COR-L47 (cell line): ENCODE results near the gene IL9R.
"Not testable (repeated sequence)": the region's sequence is repeated elsewhere in the genome, so short reads cannot be mapped to it uniquely, and the experiment has no call there.

Experiments
- DNase-seq: peaks from one replicate; lab custom pipeline; 2025; lab: John Stamatoyannopoulos, UW

IL9R gene, protein sequence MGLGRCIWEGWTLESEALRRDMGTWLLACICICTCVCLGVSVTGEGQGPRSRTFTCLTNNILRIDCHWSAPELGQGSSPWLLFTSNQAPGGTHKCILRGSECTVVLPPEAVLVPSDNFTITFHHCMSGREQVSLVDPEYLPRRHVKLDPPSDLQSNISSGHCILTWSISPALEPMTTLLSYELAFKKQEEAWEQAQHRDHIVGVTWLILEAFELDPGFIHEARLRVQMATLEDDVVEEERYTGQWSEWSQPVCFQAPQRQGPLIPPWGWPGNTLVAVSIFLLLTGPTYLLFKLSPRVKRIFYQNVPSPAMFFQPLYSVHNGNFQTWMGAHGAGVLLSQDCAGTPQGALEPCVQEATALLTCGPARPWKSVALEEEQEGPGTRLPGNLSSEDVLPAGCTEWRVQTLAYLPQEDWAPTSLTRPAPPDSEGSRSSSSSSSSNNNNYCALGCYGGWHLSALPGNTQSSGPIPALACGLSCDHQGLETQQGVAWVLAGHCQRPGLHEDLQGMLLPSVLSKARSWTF

DNA sequence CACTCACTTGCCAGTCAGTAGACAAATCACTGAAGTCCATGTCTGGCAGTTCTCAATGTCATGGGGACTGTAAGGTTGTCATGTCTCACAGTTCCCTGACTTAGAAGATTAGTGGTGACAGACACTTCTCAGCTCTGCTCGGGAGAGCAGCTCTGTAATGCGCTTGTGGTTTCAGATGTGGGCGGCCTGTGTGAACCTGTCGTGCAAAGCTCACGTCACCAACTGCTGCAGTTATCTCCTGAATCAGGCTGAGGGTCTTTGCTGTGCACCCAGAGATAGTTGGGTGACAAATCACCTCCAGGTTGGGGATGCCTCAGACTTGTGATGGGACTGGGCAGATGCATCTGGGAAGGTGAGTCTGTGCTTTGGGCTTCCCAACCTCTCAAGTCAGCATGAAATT, at the start of gene IL9R:
IL9R (plus strand) TSS at position 261 of the 400 bp plus-strand sequence; CDS start at position 325, 64 bp downstream.
- DNase-seq: no peak

DNA sequence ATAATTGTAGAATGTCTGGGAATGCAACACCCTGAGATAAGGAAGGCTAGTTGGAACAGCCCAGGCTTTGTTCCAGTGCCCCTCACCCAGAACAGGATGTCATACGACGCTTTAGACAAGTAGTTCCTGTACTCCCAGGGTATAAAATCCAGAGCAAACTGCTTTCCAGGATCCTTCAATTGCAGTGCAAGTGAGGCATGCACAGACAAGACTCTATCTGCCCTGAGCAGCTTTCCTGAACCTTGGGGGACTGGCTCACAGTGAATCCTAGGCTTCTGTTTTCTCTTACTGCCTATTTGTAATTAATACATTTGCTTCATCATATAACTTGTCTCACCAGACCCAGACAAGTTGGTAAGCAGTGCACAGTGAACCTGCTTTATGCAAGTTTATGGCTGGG, 48.4 kb upstream of the IL9R start:
- no peak for DNase-seq

DNA sequence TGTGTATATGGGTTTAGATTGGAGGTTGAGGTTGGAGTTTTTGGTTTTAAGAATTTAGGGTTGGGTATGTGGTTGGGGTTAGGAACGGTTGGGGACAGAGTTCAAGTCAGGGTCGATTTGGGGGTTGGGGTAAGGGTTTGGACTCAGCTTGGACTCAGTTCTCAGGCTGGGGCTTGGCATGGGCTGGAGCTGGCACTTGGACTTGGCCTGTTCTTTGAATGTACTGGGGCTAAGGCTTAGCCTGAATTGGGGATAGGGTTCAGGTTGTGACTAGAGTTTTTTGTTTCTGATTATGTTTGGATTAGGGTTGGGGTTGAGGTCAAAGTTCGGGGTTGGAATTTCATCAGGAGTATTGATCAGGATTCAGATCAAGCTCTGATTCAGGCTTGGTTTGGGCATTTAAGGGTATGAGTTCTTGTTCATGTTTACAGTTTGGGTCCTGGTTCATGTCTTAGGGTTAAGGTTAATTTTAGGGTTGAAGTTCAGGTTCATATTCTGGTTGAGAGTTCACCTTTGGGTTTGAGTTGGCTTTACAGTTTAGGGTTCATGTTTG, 46.2 kb upstream of the IL9R start:
- DNase-seq: no peak

DNA sequence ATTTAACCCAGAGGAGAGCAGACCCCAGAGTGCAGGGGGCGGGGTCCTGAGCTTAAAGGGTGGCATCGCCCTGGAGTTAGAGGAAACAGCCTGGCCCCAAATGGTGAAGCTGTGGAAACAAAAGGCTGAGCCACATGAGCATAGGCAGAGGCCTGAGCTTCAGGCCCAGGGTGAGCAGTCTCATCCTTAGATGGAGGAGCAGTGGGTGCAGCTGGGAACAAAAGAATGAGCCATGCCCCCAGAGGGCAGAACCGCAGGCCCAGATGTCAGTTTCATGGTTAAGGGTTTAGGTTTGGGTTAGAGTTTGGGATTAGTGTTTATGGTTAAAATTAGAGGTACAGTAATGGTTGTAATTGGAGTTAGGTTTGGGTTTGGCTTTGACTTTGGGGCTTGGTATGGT, 44.4 kb upstream of the IL9R start:
- DNase-seq: no peak

DNA sequence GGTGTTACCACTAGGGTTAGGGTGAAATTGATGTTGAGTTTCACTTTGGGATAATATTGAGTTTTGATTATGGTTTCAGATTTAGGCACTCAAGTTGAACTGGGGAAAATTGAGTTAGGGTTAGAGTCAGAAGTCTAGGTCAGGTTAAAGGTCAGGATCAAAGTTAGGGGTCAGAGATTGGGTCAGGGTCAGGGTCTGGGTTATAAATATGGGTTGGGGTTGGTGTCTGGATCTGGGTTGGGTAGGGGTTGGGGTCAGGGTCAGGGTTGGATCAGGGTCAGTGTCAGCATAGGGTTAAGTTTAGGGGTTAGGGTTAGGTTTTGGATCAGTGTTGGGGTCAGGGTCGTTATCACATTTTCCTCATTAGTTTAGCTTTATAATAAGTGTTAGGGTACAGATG, 42.7 kb upstream of the IL9R start:
- no peak for DNase-seq

DNA sequence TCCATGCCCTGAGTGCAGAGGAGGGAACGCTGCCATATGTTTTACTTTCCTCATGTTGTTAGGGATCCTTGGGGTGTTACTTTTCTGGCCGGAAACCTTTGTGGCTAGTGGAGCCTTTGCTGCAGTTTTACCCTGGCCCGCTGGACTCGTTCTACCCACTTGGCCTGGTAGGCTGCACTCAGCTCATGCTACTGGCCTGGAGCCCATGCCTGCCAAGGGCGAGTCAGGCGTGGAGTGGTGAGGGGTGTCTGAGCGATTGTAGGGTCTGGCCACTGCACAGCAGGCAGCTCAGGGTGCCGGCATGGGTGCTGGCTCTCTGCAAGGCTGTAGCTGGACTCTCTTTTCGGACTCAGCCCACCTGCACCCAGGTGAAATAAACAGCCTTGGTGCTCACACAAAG, 41.4 kb upstream of the IL9R start:
- DNase-seq: no peak

DNA sequence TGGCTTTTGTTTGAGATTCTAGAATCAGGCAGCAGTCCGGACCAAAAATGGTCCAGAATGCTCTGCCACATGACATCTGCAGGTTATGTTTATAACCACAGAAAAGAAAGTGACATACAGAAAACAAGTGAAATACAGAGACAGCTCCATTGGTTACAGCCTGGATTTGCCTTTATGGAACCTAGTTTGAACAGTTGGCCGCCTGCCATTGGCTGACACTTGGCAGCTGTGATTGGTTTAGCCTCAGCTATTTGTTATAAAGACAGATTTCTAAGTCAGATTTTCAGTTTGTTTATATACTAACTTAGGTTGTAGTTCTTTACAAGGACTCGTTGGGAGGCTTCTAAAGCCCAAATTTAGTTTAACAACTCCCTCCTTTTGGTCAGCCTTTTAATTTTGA, 40.8 kb upstream of the IL9R start:
- DNase-seq: no peak

DNA sequence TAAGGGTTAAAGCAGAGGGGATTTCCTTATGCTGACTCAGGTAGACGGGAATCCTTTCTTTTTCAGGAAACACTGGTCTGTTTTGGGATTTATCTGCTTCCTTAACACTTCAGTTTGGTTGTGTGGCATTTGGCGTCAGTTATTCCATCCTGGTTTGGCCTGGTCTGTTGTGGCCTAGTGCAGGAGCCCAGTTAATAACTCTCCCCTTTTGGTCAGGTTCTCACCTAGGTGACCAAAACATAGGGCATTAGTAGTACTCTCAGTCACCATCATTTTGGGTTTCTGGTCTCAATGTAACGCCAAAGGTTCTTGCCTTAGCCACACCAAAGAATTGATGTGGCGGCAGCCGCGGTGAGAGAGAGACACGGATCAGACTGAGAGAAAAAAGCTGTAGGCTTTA, 39.7 kb upstream of the IL9R start:
- no peak for DNase-seq

DNA sequence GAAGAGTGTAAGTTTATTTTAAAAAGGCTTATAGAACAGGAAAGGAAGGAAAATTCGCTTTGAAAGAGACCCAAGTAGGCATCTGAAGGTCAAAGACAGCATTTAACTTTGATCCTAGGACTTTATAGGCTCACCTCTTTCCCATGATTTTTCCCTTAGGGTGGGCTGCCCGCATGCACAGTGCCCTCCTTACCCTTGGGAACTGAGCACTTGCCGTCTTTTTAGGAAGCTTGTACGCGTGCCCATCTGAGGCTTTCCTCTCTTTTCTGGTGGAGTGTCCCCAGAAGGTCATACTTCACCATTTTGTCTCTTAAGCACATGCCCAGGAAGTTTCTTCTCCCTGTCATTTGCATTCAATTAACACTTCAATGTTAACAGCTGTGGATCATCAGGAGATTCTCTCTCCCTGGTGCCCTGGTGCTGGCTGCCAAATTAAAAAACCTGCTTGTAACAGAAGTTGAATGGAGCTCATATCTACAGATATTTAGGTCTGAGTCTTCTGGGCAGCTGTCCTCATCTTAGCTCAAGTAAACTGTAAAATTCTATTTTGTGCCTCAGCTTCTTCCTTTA, 38.4 kb upstream of the IL9R start:
- DNase-seq: no peak

DNA sequence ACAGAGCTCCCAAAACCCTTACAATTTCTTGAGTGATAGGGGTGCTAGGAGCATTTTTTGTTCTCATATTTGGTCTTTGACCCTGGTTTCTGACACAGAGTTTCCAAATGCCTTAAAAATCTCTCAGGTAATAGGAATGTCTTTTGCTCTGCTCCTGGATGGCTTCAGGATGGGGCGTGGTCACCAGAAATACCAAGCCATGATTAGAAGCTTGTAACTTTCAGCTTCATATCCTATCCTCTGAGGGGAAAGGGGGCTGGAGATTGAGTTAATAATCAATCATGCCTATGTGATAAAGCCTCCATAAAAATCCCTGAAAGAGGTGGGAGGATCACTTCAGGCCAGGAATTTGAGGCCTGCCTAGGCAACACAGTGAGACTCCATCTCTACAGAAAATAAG, 34.6 kb upstream of the IL9R start:
- no peak for DNase-seq

DNA sequence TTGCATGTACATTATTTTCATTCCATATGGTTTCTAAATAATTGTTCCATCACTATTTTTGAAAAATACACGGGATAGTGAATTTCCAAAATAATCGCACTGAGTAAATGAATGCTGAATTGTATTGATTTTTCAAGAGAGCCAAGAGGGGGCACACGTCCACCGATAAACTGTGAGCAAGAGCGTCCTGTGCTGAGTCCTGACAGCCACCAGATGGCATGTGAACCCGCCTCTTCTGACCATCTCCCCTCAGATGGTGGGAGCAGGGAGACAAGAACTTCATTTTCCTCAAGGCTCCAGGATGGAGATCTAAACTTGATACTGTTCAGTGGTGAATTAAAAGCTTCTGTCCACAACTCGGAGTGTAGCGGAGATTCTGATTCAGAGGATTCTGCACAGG, 30.6 kb upstream of the IL9R start:
- peak; percentile 30 for DNase-seq

DNA sequence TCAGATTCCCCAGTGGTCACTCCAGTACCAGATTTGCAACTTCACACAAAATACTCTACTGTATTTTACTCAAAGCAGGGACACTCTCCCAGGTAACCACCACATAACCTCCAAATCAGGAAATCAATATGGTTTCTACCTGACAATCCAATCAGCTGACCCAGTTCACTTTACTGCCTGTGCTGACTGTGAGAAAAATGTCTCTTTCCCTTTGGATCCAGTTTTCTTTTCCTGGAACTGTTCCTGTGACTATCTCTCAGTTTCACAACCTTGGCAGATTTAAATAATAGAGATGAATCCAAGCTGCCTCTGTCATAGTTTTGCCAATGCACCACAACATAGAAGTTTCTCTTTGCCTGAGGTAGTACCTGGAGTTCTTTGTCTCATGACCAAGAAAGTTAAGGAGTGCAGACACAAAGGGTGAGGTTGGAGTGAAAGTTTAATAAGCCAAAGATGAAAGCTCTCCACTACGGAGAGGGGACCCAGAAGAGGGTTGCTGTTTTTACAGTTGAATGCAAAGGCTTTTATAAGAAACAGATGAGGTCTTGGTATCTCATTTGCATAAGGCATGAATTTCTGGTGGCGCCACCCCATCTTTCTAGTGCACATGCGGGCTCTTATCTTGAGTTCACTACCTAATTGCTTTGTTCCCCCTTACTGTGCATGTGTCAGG, 29.7 kb upstream of the IL9R start:
- no peak for DNase-seq

DNA sequence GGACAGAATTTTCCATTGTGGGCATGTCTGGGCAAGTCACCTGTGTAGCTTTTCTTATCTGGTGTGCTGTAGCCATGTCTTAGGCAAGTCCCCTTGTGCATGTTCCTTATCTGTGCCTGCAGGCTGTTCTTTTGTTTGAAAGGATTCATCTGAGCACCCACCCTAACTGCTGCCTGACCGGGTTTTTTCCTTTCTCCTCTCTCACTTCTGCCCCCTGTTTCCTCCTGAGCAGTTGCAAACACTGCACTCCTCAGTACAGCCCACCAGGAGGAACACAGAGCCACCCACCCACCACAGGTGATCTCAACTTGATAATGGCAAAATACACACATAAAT, 29.2 kb upstream of the IL9R start:
- no peak for DNase-seq

DNA sequence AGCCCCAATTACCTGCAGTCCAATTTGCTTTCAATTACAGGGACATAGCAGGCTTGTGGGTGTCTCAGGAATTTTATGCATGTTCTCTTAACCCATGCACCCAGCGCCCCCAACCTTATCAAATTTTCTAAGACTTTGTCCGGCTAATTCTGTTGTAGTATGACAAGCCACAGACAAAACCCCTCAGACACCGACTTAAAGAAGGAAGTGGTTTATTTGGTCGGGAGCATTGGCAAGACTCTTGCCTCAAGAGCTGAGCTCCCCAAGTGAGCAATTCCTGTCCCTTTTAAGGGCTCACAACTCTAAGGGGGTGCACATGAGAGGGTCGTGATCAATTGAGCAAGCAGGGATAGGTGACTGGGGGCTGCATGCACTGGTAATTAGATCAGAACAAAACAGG, 28.7 kb upstream of the IL9R start:
- no peak for DNase-seq

DNA sequence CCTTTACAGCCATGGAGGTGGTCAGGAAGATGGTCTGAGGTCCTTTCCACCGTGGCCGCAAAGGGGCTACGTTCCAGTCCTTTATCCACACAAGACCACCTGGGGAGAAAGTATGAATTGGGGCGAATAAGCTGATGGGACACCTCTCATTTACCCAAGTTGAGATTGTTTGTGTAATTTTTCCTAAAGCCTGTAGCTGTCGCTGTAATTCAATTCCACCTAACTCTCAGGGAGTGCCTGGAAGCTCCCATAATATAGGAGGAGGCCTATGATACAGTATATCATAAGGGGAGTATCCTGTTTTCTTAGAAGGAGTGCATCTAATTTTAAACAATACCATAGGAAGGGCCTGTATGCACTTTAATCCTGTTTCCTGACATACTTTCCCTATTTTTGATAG, 25.8 kb upstream of the IL9R start:
- not testable (repeated sequence) for DNase-seq

DNA sequence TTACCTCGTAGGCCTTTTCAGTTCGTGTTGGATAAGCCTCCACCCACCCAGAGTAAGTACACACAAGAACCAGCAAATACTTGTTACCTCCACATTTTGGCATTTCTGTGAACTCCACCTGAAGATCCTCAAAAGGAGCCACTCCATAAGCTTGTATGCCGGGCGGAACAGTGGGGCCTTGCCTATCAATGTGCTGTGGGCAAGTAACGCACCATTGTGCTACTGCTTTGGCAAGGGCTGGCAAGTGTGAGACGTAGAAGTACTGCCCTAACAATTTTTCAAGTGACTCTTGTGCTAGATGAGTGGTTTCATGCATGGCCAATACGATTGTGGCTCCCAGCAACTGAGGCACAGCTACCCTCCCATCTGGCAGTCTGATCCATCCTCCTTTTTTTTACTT, 25.3 kb upstream of the IL9R start:
- DNase-seq: not testable (repeated sequence)

DNA sequence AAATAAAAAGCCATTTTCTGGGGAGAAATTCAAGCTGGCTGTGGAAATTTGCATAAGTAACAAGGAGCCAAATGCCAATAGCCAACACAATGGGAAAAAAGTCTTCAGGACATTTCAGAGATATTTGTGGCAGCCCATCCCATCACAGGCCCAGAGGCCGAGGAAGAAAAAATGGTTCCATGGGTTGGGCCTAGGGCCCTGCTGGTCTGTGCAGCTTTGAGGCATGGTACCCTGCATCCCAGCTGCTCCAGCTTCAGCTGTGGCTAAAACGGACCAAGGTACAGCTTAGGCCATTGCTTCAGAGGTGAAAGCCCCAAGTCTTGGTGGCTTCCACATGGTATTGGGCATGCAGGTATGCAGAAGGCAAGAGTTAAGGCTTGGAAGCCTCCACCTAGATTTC, 14.2 kb upstream of the IL9R start:
- DNase-seq: no peak

DNA sequence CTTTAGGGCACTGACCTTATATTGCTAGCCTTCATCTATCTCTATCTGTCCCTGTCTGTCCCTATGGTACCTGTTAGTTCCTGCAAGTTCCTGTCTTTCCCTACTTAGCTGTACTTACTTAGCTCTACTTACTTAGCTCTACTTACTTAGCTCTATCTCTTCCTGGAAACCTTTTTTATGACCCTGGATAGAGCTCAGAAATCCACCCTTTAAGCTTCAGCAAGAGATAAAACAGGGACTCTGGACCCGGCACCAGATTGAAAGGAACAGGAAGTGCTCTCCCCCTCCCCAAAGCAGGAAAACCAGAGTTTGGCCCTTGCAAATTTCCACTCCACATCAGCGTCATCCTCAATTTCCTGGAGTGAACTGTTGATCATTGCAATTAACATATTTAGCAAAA, 12.3 kb upstream of the IL9R start:
- DNase-seq: no peak

DNA sequence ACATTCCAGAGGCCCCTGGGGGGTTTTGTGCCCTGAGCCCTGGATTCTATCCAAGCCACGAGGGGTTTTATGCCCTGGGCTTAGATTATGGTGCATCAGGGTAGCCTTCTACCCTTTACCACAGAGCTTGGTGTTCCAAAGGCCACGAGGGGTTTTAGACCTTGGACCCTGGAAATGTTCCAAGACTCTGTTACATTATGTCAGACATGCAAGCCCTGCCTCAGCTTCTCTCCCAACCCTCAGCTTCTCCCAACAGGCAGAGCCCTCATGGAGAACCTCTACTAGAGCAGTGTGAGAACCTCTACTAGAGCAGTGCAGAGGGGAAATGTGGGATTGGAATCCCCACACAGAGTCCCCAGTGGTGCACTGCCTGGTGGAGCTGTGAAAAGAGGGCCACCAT, 10.5 kb upstream of the IL9R start:
- DNase-seq: not testable (repeated sequence)

DNA sequence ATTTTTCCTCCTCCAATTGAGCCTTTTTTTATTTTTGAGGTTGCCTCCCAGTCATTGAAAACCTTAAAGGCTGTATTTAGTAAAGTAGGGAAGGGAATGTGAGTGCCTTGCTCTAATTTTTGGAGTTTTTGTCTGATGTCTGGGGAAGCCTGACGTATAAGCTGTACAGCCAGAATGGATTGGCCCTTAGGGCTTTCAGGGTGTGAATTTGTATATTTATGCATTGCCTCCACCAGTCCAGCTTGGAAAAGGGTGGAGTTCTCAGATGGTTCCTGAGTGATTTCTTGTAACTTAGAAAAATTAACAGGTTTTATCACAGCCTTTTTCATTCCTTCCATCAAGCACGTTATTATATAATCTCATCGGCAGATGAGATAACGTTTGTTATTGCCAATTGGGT, 8.6 kb upstream of the IL9R start:
- DNase-seq: no peak

DNA sequence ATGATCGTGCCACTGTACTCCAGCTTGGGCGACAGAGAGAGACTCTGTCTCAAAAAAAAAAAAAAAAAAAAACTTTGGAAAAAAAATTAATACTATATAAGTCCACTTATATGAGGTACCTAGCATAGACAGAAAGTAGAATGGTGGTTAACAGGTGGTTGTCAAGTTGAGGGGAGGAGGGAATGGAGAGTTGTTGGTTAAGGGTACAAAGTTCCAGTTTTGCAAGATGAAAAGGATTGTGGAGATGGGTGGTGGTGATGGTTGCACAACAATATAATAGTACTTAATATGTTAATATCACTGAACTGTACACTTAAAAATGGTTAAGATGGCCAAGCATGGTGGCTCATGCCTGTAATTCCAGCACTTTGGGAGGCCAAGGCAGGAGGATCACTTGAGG, 4.1 kb upstream of the IL9R start:
- no peak for DNase-seq

DNA sequence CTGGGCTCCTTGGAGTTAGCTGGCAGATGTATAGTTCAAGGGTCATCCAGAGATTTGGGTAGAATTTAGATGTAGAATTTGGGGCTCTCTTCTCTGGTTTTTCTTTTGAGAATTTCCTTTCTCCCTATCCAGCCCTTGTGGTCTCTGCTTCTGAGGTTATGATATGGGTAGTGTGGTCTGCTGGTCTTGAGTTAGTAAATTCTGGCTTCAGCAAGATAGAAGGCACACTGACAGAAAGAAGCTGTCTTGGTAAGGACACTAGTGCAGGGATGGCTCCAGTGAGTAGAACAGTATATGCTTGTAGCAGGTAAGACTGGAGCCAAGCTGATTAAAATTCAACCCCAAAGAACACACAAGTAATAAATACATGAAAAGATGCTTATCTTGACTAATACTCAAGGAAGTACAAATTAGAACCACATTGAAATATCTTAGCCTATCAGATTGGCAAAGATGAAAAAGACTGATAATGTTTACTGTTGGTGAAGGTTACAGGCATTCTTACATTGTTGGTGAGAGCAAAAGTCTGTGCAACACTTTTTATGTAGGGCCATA, 2.1 kb upstream of the IL9R start:
- DNase-seq: no peak

DNA sequence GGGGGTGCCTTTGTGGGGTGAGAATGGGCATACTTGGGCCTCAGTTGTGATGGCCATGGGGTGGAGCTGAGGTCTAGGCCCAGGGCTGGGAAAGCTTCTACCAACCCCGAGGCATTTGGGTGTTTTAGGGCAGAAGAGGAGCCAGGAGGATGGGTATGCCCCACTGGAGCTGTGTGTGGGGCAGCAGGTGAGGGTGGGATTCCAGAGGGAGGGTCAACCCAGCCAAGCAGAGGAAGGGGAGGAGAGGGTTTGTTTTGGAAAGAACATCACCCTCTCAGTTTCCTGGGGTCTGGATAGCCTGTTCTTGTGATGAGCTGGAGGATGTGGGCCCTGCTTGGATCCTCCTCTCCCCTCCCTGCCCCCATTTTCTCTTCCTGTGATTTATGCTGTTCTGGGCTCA, 620 bp downstream of the IL9R start:
- DNase-seq: no peak
